Stomach (tissue), 9 donors: ENCODE results near the gene SLC6A15. TPM values are rescaled to one million over a fixed set of nuclear protein-coding genes. Genes with fewer than 3 reads are reported as not detected.

Experiments
- DNase-seq, 2 donors: peaks; one replicate each; pipeline versions ENCODE4 v3.0.0 to v3.0.0-alpha.2; 2013 to 2019
- H3K27ac ChIP-seq, 5 donors: fragments of 200-600 bp in 4 of 5; sonication (generic) in 4 of 5; one replicate each; pipeline ENCODE4 v1.5.1; 2013 to 2019; ENCODE audit warnings: mild to moderate bottlenecking in 1 of 5, moderate library complexity in 1 of 5
- H3K27me3 ChIP-seq, 3 donors: fragments of 200-600 bp; sonication (generic); one replicate each; pipeline ENCODE4 v1.5.1; 2017 to 2019; ENCODE audit warnings: mixed run types in 1 of 3
- H3K36me3 ChIP-seq, 4 donors: fragments of 200-600 bp; sonication (generic); 1 replicate in 3 of 4; 2 replicates in 1 of 4; pipeline ENCODE4 v1.5.1; 2016 to 2019
- H3K4me1 ChIP-seq, 4 donors: fragments of 200-600 bp; sonication (generic); one replicate each; pipeline ENCODE4 v1.5.1; 2016 to 2019
- H3K4me3 ChIP-seq, 4 donors: fragments of 200-600 bp; sonication (generic) in 3 of 4; one replicate each; pipeline ENCODE4 v1.5.1; 2016 to 2019; ENCODE audit warnings: mild to moderate bottlenecking in 1 of 4
- H3K9me3 ChIP-seq, 4 donors: fragments of 200-600 bp; sonication (generic); one replicate each; pipeline ENCODE4 v1.5.1; 2016 to 2019
- CTCF ChIP-seq, 7 experiments: fragments of 450-650 bp in 4 of 7; fragments of 200-600 bp in 3 of 7; sonication (generic) in 3 of 7; IDR thresholded peaks; one replicate each; pipeline ENCODE4 v1.5.1; 2016 to 2019; ENCODE audit warnings: antibody characterized with exemption in 7 of 7, control low read depth in 2 of 7, mild to moderate bottlenecking in 1 of 7
- EP300 ChIP-seq: sonication (generic); formaldehyde crosslinking; IDR thresholded peaks from one replicate; pipeline ENCODE4 v1.6.1; 2017; ENCODE audit warnings: antibody characterized with exemption
- POLR2A ChIP-seq, 4 donors: fragments of 450-650 bp; IDR thresholded peaks; one replicate each; pipeline ENCODE4 v1.6.1; 2016; ENCODE audit warnings: antibody characterized with exemption in 4 of 4, control low read depth in 2 of 4, mild to moderate bottlenecking in 1 of 4, moderate library complexity in 1 of 4
- POLR2AphosphoS5 ChIP-seq, 3 donors: sonication (generic); formaldehyde crosslinking; IDR thresholded peaks; one replicate each; pipeline ENCODE4 v1.6.1; 2016; ENCODE audit warnings: antibody characterized with exemption in 3 of 3
- WGBS, 5 donors: extraction: QIAGEN DNeasy Blood & Tissue Kit in 3 of 5; methylation state at CpG; one replicate each; pipeline versions ENCODE4 v1.1.5 to v1.1.7; 2013 to 2018; 5-methylcytosine and 5-hydroxymethylcytosine counted together
- intact Hi-C: fragments of 100-400 bp; cut with DNase I; formaldehyde crosslinking; loops from one replicate; pipeline ENCODE4 v1.15.1; 2023; ENCODE audit warnings: low total_unique reads
- polyA plus RNA-seq, 3 donors: library from polyadenylated mRNA; stranded (reverse); fragments of 200-250 nt; gene quantifications; one replicate each; pipeline ENCODE4 v1.2.3, GENCODE V29; 2013
- total RNA-seq, 5 donors: library from RNA; depleted of rRNA; stranded (reverse); fragments of >200 nt; gene quantifications; one replicate each; pipeline versions ENCODE4 v1.1.0 to v1.2.3, GENCODE V29; 2014 to 2016
- donor health status: healthy with polysubstance abuse.
- donor health status: Bipolar disorder and iron deficiency.
- donor health status: healthy.

SLC6A15 gene
- total and polyA plus RNA-seq, 8 donors, result 1.5 to 2.6 TPM; not detected in 6

DNA sequence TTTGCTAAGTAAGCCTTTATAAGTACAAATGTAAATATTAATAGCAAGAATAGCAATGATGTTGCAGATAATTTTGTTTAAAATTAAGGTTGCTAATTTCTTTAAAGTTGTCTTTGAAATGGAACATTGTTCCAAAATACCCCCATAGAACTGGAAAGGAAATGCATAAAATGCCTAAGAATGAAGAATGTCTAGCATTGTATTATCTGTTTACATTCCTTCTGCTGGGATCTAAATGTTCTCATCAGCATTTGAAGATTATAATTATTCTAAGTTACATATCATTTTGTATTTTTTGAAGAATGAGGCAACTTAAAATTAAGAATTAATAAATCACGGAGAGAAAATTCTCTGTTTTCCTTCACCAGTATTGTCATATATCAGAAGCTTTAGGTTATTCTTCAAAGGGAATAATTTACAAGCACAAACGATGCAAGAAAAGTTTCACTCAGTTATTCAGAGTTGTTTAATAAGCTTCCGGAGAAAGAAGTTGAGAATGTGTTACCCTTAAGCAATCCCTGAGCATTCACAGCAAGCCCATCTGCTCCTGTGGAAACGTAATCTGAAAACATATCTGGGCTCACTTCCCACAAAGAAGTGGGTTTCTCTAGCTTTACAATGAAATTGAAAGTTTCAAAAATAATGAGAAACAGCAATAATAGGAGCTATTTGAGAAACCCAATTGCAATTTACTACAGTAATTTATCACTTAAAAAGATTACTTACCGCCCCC is 21.3 kb downstream of the SLC6A15 start:
- Histone ChIP-seq H3K36me3 (no peaks in the 10 kb centered on the region), H3K27ac (no peak overlapping the region), H3K4me3 (no peak overlapping the region), H3K9me3 (no peaks in the 10 kb centered on the region), H3K27me3 (no peaks in the 10 kb centered on the region), H3K4me1 (no peaks in the 10 kb centered on the region)
- WGBS, 5 donors, result 51 to 67% (median 58%) methylated on average over 5 of the region's 5 CpGs
- DNase-seq, result no peak
- intact Hi-C loops, result no loop called here
- TF ChIP-seq EP300 (no peak), POLR2A (IDR thresholded peaks at IDR 0.05) (no peak), CTCF (IDR thresholded peaks at IDR 0.05) (no peak), POLR2AphosphoS5 (IDR thresholded peaks at IDR 0.05) (no peak)

DNA sequence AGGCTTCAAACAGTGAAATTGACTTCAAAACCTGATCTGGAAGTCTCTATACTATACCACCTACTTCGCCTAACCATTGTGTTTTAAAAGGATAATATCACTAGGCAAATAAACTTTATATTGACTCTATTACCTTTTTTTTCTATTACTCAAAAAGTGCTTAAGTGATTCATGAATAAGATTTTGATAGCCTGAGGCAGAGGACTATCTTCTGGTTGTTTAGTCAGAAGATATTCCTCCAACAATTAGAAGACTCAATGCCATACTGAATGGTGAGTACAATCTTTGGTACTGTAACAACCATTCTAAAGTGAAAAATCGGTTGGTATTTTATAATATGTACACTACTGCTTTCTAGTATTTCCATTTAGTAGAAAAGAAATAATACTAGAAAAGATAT is 22.8 kb downstream of the SLC6A15 start:
- Histone ChIP-seq H3K4me3 (no peak overlapping the region), H3K27me3 (no peaks in the 10 kb centered on the region), H3K27ac (no peak overlapping the region), H3K9me3 (no peaks in the 10 kb centered on the region), H3K36me3 (no peaks in the 10 kb centered on the region), H3K4me1 (no peaks in the 10 kb centered on the region)
- intact Hi-C loops, result no loop called here
- DNase-seq, result no peak
- TF ChIP-seq CTCF (IDR thresholded peaks at IDR 0.05) (no peak), POLR2AphosphoS5 (IDR thresholded peaks at IDR 0.05) (no peak), POLR2A (IDR thresholded peaks at IDR 0.05) (no peak), EP300 (no peak)
- 45 to 71% (median 57%) methylated on average over 2 of the region's 2 CpGs for WGBS, 5 donors

GRCh38 chr12:84888861-84889260 is 23.7 kb downstream of the SLC6A15 start:
- no peak overlapping the region for H3K27ac ChIP-seq

DNA sequence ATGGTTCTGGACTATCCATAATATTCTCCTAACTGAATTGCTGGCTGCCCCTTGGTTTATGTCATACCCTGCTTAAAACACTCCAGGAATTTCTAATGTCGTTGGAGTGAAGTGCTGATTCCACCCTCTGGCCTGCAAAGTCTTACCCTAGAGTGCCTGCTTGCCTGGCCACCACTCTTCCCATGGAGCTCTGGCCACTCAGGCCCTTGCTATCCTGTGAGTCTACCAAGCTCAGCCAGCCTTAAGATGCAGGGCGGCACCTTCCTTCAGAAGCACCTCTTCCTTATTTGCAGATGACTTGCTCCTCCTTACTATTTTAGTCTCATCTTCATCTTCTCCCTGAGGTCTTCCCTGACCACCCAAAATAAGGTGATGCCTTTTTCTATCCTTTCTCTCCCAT is 35.3 kb downstream of the SLC6A15 start:
- H3K27ac ChIP-seq, result no peak overlapping the region
- no peaks in the 10 kb centered on the region for H3K27me3 ChIP-seq
- H3K9me3 ChIP-seq, result no peaks in the 10 kb centered on the region
- TF ChIP-seq POLR2A (IDR thresholded peaks at IDR 0.05), result no peak
- TF ChIP-seq POLR2AphosphoS5 (IDR thresholded peaks at IDR 0.05), result no peak
- no peak for TF ChIP-seq CTCF (IDR thresholded peaks at IDR 0.05)
- no peak for TF ChIP-seq EP300
- H3K4me1 ChIP-seq, result no peaks in the 10 kb centered on the region
- intact Hi-C loops, result loop anchor here (5.0 kb wide), 1 partner anchor 150 kb away; no protein-coding TSS in a partner anchor
- H3K36me3 ChIP-seq, result no peaks in the 10 kb centered on the region
- 45 to 59% (median 53%) methylated on average over 2 of the region's 2 CpGs for WGBS, 5 donors
- DNase-seq, result no peak
- H3K4me3 ChIP-seq, result no peak overlapping the region

More at GRCh38 chr12:84888861-84889260, 23.7 kb downstream of the SLC6A15 start:
- TF ChIP-seq CTCF (IDR thresholded peaks at IDR 0.05) (no peak), POLR2AphosphoS5 (IDR thresholded peaks at IDR 0.05) (no peak), POLR2A (IDR thresholded peaks at IDR 0.05) (no peak), EP300 (no peak)
- Histone ChIP-seq H3K9me3 (no peaks in the 10 kb centered on the region), H3K4me1 (no peaks in the 10 kb centered on the region), H3K27me3 (no peaks in the 10 kb centered on the region), H3K4me3 (no peak overlapping the region), H3K36me3 (no peaks in the 10 kb centered on the region)
- intact Hi-C loops, result no loop called here
- DNase-seq, result no peak
- 84 to 93% (median 87%) methylated on average over 5 of the region's 5 CpGs for WGBS, 5 donors
